Posterior cingulate gyrus (tissue), 11 donors: ENCODE measurements around the gene DBP.
"Not testable (repeated sequence)": the region's sequence is repeated elsewhere in the genome, so short reads cannot be mapped to it uniquely, and the experiment has no call there.

Source experiments
- DNase-seq, 10 donors: peaks; one replicate each; pipeline versions ENCODE4 v3.0.0 to v3.0.0-alpha.2; 2020 to 2021; ENCODE audit warnings: mixed read lengths in 3 of 10
- intact Hi-C: fragments of 100-400 bp; cut with DNase I; formaldehyde crosslinking; loops from one replicate; pipeline ENCODE4 v1.15.1; 2023

DBP gene

GRCh38 chr19:48645620-48646000 is 8.4 kb upstream of the DBP start:
- intact Hi-C loops, result loop anchor here (5.0 kb wide), 1 partner anchor 77 kb away; no protein-coding TSS in a partner anchor
- DNase-seq, result no peak

- peak; percentile 67 to 97 (median 79) for DNase-seq
- intact Hi-C loops, result loop anchor here (5.0 kb wide), 1 partner anchor 77 kb away; no protein-coding TSS in a partner anchor
These were observed 7.8 kb upstream of the DBP start for GRCh38 chr19:48644839-48645619.

GRCh38 chr19:48644355-48644754 is 7.2 kb upstream of the DBP start:
- DNase-seq, result peak in 1 of 10 donors; percentile 82
- intact Hi-C loops, result no loop called here

GRCh38 chr19:48642862-48643261 is 5.7 kb upstream of the DBP start:
- DNase-seq, result no peak
- intact Hi-C loops, result no loop called here

GRCh38 chr19:48641850-48642249 is 4.7 kb upstream of the DBP start:
- DNase-seq, result no peak
- intact Hi-C loops, result no loop called here

- peak in 1 of 10 donors; percentile 77 for DNase-seq
- intact Hi-C loops, result no loop called here
These were observed 2.5 kb upstream of the DBP start for GRCh38 chr19:48639483-48640375.

- peak in 1 of 10 donors; percentile 61 for DNase-seq
- intact Hi-C loops, result no loop called here
These were observed 1.7 kb upstream of the DBP start for GRCh38 chr19:48638831-48639381.

GRCh38 chr19:48637948-48638830 is 1.0 kb upstream of the DBP start:
- intact Hi-C loops, result no loop called here

GRCh38 chr19:48637449-48637947 is 319 bp upstream of the DBP start:
- intact Hi-C loops, result no loop called here
- DNase-seq, result peak; percentile 97 to 100 (median 99)

More at GRCh38 chr19:48637948-48638830, 1.0 kb upstream of the DBP start:
- peak; percentile 67 to 97 (median 78) for DNase-seq

- DNase-seq, result peak in 3 of 10 donors; percentile 48 to 90 (median 67)
- intact Hi-C loops, result no loop called here
These were observed 967 bp downstream of the DBP start for GRCh38 chr19:48635966-48636858.

GRCh38 chr19:48635263-48635965 is 1.8 kb downstream of the DBP start:
- intact Hi-C loops, result no loop called here
- peak in 7 of 10 donors; percentile 50 to 93 (median 61) for DNase-seq

- peak; percentile 87 to 99 (median 93) for DNase-seq
- intact Hi-C loops, result no loop called here
These were observed 2.5 kb downstream of the DBP start for GRCh38 chr19:48634424-48635262.

GRCh38 chr19:48634036-48634342 is 3.2 kb downstream of the DBP start:
- DNase-seq, result no peak
- intact Hi-C loops, result no loop called here

- intact Hi-C loops, result no loop called here
- no peak for DNase-seq
These were observed 3.8 kb downstream of the DBP start for GRCh38 chr19:48633148-48634035.

- DNase-seq, result no peak
- intact Hi-C loops, result no loop called here
These were observed 4.5 kb downstream of the DBP start for GRCh38 chr19:48632692-48633147.

GRCh38 chr19:48632286-48632685 is 4.9 kb downstream of the DBP start:
- DNase-seq, intact Hi-C loops: not testable (repeated sequence)
